Fibroblast of the aortic adventitia (primary cell): ENCODE results near the gene SOX10. TPM values are rescaled to one million over a fixed set of nuclear protein-coding genes. Genes with fewer than 3 reads are reported as not detected.

ENCODE experiments used
- DNase-seq: peaks from one replicate; pipeline ENCODE4 v3.0.0-alpha.2; 2010; ENCODE audit warnings: low read depth
- H3K4me3 ChIP-seq: 2 replicates; pipeline ENCODE4 v1.5.1; 2011; ENCODE audit warnings: low read depth, mild to moderate bottlenecking, control low read depth, low read length, moderate library complexity
- CTCF ChIP-seq: IDR thresholded peaks from 2 replicates; pipeline ENCODE4 v1.5.1; 2011; ENCODE audit warnings: mild to moderate bottlenecking, low read length, control low read depth, inconsistent platforms; ENCODE audit not compliant: insufficient read depth
- total RNA-seq: library from RNA; depleted of rRNA; stranded (reverse); fragments of >200 nt; gene quantifications from 2 replicates; pipeline ENCODE4 v1.2.3, GENCODE V29; 2012; ENCODE audit warnings: low replicate concordance

SOX10 gene
- total RNA-seq, 1 donor, result not detected

GRCh38 chr22:37930270-37930951, 53.9 kb downstream of the SOX10 start:
- TF ChIP-seq CTCF, result peak; percentile 59
- no peak overlapping the region for H3K4me3 ChIP-seq
- DNase-seq, result peak; percentile 33

- no peak for TF ChIP-seq CTCF
- no peak overlapping the region for H3K4me3 ChIP-seq
- no peak for DNase-seq
Observed at GRCh38 chr22:37929390-37929789, 55.0 kb downstream of the SOX10 start.

- TF ChIP-seq CTCF, result no peak
- H3K4me3 ChIP-seq, result no peak overlapping the region
- no peak for DNase-seq
Observed at GRCh38 chr22:37927637-37927936, 56.8 kb downstream of the SOX10 start.

GRCh38 chr22:37926771-37927636, 57.4 kb downstream of the SOX10 start:
- no peak overlapping the region for H3K4me3 ChIP-seq

GRCh38 chr22:37926358-37926757, 58.0 kb downstream of the SOX10 start:
- DNase-seq, result no peak
- no peak for TF ChIP-seq CTCF
- H3K4me3 ChIP-seq, result no peak overlapping the region

More at GRCh38 chr22:37926771-37927636, 57.4 kb downstream of the SOX10 start:
- no peak for TF ChIP-seq CTCF
- no peak for DNase-seq

GRCh38 chr22:37925767-37926166, 58.6 kb downstream of the SOX10 start:
- DNase-seq, result no peak
- TF ChIP-seq CTCF, result no peak
- no peak overlapping the region for H3K4me3 ChIP-seq
